Stimulated activated CD4-positive, alpha-beta T cell treated with anti-CD3 and anti-CD28 coated beads, Interleukin-15, amount 100 ng/mL, for 48 hours (primary cell): Measurements from ENCODE around the gene SSUH2.

Source experiments
- DNase-seq, 2 donors: peaks; one replicate each; pipeline ENCODE4 v3.0.0-alpha.2; 2020; ENCODE audit warnings: low read depth in 2 of 2

Gene SSUH2

GRCh38 chr3:8640223-8640622 is 4.4 kb downstream of the SSUH2 start:
- DNase-seq, result no peak

GRCh38 chr3:8639659-8640000 is 5.0 kb downstream of the SSUH2 start:
- DNase-seq, result no peak

- DNase-seq, result no peak
Measured at GRCh38 chr3:8638994-8639658, 5.5 kb downstream of the SSUH2 start.

GRCh38 chr3:8637348-8637747 is 7.2 kb downstream of the SSUH2 start:
- DNase-seq, result no peak

- DNase-seq, result no peak
Measured at GRCh38 chr3:8635631-8636030, 9.0 kb downstream of the SSUH2 start.

GRCh38 chr3:8635125-8635524 is 9.5 kb downstream of the SSUH2 start:
- DNase-seq, result no peak

GRCh38 chr3:8632402-8633237 is 12.0 kb downstream of the SSUH2 start:
- no peak for DNase-seq

GRCh38 chr3:8631661-8632060 is 12.9 kb downstream of the SSUH2 start:
- DNase-seq, result no peak

GRCh38 chr3:8629151-8630021 is 15.2 kb downstream of the SSUH2 start:
- DNase-seq, result peak; percentile 16 to 60

GRCh38 chr3:8627949-8628348 is 16.6 kb downstream of the SSUH2 start:
- DNase-seq, result no peak

GRCh38 chr3:8627201-8627940 is 17.2 kb downstream of the SSUH2 start:
- no peak for DNase-seq

GRCh38 chr3:8625991-8626390 is 18.6 kb downstream of the SSUH2 start:
- no peak for DNase-seq

- no peak for DNase-seq
Measured at GRCh38 chr3:8624612-8625011, 20.0 kb downstream of the SSUH2 start.

GRCh38 chr3:8623741-8624140 is 20.9 kb downstream of the SSUH2 start:
- no peak for DNase-seq

GRCh38 chr3:8622873-8623691 is 21.5 kb downstream of the SSUH2 start:
- peak; percentile 9 to 10 for DNase-seq

- no peak for DNase-seq
Measured at GRCh38 chr3:8621872-8622271, 22.7 kb downstream of the SSUH2 start.

GRCh38 chr3:8621141-8621540 is 23.5 kb downstream of the SSUH2 start:
- no peak for DNase-seq

- DNase-seq, result no peak
Measured at GRCh38 chr3:8619548-8619947, 25.1 kb downstream of the SSUH2 start.

- DNase-seq, result no peak
Measured at GRCh38 chr3:8618950-8619349, 25.6 kb downstream of the SSUH2 start.

- DNase-seq, result no peak
Measured at GRCh38 chr3:8617921-8618320, 26.7 kb downstream of the SSUH2 start.

- DNase-seq, result no peak
Measured at GRCh38 chr3:8610951-8611350, 33.6 kb downstream of the SSUH2 start.
